Type B pancreatic cell (in vitro differentiated cells): Measurements from ENCODE around the gene FDX1. TPM values are rescaled to one million over a fixed set of nuclear protein-coding genes. Genes with fewer than 3 reads are reported as not detected.
A peak's percentile ranks its signal among the peaks of the same experiment; 100 is the strongest.

ENCODE experiments used
- DNase-seq: peaks from one replicate; pipeline ENCODE4 v3.0.0; 2021; ENCODE audit warnings: mixed read lengths; ENCODE audit not compliant: unreplicated experiment; ENCODE audit errors: extremely low spot score
- H3K27ac Mint-ChIP-seq: 2 replicates; pipeline ENCODE4 v1.8.0; 2021; ENCODE audit warnings: mild to moderate bottlenecking, mixed read lengths
- H3K27me3 Mint-ChIP-seq: 2 replicates; pipeline ENCODE4 v1.8.0; 2021; ENCODE audit warnings: mixed read lengths
- H3K36me3 Mint-ChIP-seq: 2 replicates; pipeline ENCODE4 v1.8.0; 2021; ENCODE audit warnings: mixed read lengths
- H3K4me1 Mint-ChIP-seq: one replicate; pipeline ENCODE4 v1.8.0; 2021; ENCODE audit warnings: mixed read lengths; ENCODE audit not compliant: unreplicated experiment
- H3K4me3 Mint-ChIP-seq: 2 replicates; pipeline ENCODE4 v1.8.0; 2021; ENCODE audit warnings: mild to moderate bottlenecking, mixed read lengths
- H3K9me3 Mint-ChIP-seq: 2 replicates; pipeline ENCODE4 v1.8.0; 2021; ENCODE audit warnings: mixed read lengths
- CTCF ChIP-seq: fragments of 200-600 bp; sonication (generic); conservative IDR thresholded peaks from 2 replicates; pipeline ENCODE4 v1.5.0; 2021; ENCODE audit warnings: antibody characterized with exemption, mild to moderate bottlenecking
- total RNA-seq: library from RNA; stranded (reverse); gene quantifications from 2 replicates; pipeline ENCODE4 v1.2.1, GENCODE V29; 2021; ENCODE audit warnings: low replicate concordance

FDX1 gene
- total RNA-seq, 1 donor from 2014 or later: 14.6 TPM

DNA sequence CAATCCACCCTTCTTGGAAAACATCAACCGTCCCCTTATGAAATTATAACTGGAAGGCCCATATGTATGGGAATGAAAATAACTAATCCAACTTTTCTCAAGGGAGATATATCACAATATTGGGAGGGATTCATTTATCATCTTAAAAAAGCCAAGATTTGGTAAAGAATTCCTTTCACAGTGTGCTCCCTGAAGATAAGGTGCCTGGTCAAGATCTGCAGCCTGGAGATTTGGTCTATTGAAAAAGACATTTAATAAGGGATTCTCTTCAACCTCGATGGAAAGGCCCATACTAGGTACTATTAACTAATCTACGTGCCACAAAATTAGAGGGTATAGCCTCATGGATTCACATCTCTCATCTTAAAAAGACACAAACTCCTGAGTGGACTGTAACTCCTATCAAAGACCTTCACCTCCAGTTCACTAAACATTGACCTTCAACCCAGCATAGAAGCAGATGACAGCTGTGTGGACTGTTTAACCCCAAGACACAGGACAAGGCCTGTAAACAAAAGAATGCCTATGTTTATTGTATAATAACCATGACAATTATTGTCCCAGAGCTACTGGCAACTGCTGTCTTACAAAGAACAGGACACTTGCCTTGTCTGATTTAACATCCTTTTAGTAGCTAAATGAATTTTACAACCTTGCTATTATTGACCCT lies 4.8 kb upstream of the FDX1 start:
- no peaks in the 10 kb centered on the region for H3K27me3 Mint-ChIP-seq
- peaks cover 22% of the 10 kb centered on the region for H3K4me1 Mint-ChIP-seq
- no peak for DNase-seq
- H3K27ac Mint-ChIP-seq: peak overlapping the region; percentile 87
- H3K9me3 Mint-ChIP-seq: peaks cover 9% of the 10 kb centered on the region
- no peak for TF ChIP-seq CTCF
- H3K36me3 Mint-ChIP-seq: peaks cover 4% of the 10 kb centered on the region
- H3K4me3 Mint-ChIP-seq: no peak overlapping the region

- H3K9me3 Mint-ChIP-seq: peaks cover 4% of the 10 kb centered on the region
- peaks cover 24% of the 10 kb centered on the region for H3K4me1 Mint-ChIP-seq
- peak overlapping the region; percentile 87 for H3K27ac Mint-ChIP-seq
Measured at GRCh38 chr11:110425751-110426545, 3.8 kb upstream of the FDX1 start.

GRCh38 chr11:110428040-110428439 lies 1.7 kb upstream of the FDX1 start:
- H3K9me3 Mint-ChIP-seq: no peaks in the 10 kb centered on the region
- peaks cover 43% of the 10 kb centered on the region for H3K4me1 Mint-ChIP-seq
- no peak for DNase-seq
- peak overlapping the region; percentile 30 for H3K4me3 Mint-ChIP-seq
- TF ChIP-seq CTCF: no peak
- no peaks in the 10 kb centered on the region for H3K27me3 Mint-ChIP-seq
- no peak overlapping the region for H3K27ac Mint-ChIP-seq
- H3K36me3 Mint-ChIP-seq: no peaks in the 10 kb centered on the region

More at GRCh38 chr11:110425751-110426545, 3.8 kb upstream of the FDX1 start:
- Mint-ChIP-seq H3K36me3 (no peaks in the 10 kb centered on the region), H3K27me3 (no peaks in the 10 kb centered on the region), H3K4me3 (no peak overlapping the region)
- DNase-seq: no peak
- no peak for TF ChIP-seq CTCF

DNA sequence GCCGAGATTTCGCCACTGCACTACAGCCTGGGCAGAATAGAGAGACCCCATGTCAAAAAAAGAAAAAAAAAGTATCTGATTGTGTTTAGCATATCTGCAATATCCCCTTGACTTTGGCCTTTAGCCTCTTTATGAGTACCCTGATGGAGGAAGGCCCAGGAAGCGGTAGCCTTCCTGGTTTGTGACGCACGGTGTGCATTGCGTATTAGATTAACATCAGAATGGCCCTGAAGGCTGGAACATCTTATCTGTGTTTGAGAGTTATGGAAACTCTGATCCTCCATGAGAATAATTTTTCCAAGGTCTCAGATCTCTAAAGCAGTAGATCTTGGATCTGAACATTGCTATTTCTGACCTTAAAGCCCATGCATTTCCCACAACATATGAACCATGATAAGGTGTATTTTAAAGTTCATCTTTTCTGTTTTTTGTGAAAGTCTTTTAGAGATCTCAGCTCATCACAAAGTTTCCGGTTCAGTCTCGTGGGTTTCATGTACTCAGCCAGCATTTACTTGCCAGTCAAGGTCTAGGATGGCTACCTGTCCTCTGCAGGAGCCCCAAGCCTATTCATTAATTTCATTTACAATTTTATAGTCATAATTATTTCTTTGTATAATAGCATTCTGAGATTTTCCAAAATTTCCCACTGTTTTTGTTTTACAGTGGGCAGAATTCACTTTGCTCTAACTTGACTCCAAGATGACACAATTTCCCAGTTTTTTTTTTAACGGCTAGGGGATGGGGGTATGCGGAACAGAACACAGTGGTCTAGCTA lies 605 bp upstream of the FDX1 start:
- peak overlapping the region; percentile 90 for H3K4me3 Mint-ChIP-seq
- H3K9me3 Mint-ChIP-seq: no peaks in the 10 kb centered on the region
- H3K27me3 Mint-ChIP-seq: no peaks in the 10 kb centered on the region
- peak overlapping the region; percentile 77 for H3K27ac Mint-ChIP-seq
- H3K36me3 Mint-ChIP-seq: no peaks in the 10 kb centered on the region
- H3K4me1 Mint-ChIP-seq: peaks cover 53% of the 10 kb centered on the region
- DNase-seq: no peak
- no peak for TF ChIP-seq CTCF

DNA sequence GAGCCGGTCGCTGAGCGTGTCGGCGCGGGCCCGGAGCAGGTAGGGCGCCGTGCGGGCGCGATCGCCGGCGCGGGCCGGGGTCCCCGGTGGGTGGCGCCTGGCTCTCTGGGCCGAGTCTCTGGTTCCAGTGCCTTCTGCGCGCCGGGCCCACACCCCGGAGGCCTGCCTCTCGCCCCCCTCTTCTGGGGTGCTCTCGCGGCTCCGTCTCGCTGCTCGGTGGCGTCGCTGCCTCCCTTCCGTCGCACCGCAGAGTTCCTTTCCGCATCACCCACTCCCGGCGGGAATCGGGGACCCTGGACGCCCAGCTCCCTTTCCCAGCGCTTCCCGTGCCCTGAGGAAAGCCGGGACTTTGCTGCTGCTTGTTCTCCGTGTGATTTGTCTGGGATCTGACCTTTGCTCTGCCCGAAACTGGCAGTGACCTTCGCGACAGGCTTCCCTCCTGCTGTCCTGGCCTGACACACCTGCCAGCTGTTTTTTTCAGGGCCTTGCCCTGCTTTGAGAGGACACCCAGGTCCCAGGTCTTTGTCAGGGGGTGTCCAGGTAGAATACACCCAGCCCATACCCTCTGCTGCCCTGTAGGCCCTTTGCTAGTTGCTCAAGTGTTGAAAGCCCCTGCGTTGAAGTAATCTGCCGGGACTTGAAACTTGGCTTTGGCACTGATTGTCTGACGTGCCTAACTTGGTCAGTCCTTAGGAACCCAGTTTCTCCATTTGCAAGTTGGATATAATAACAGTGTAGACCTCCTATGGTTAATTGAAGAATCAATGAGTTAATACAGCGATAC lies 711 bp downstream of the FDX1 start:
- H3K27ac Mint-ChIP-seq: peak overlapping the region; percentile 98
- TF ChIP-seq CTCF: no peak
- H3K4me3 Mint-ChIP-seq: peak overlapping the region; percentile 99
- H3K4me1 Mint-ChIP-seq: peaks cover 57% of the 10 kb centered on the region
- DNase-seq: no peak
- H3K9me3 Mint-ChIP-seq: no peaks in the 10 kb centered on the region
- H3K27me3 Mint-ChIP-seq: no peaks in the 10 kb centered on the region
- H3K36me3 Mint-ChIP-seq: no peaks in the 10 kb centered on the region
